Bronchial epithelial cell (primary cell): ENCODE measurements around the gene F8. TPM values are rescaled to one million over a fixed set of nuclear protein-coding genes. Genes with fewer than 3 reads are reported as not detected.
"Not testable (repeated sequence)": the region's sequence is repeated elsewhere in the genome, so short reads cannot be mapped to it uniquely, and the experiment has no call there.

Source experiments
- DNase-seq: peaks from one replicate; pipeline ENCODE4 v3.0.0-alpha.2; 2010; ENCODE audit warnings: low read depth
- FAIRE-seq: peaks from 2 replicates; lab custom pipeline; 2011; peaks lifted over from hg19 to GRCh38; lab: Jason Lieb, UNC
- H3K27me3 ChIP-seq: 2 replicates; pipeline ENCODE4 v1.5.1; 2011; ENCODE audit warnings: low read length; ENCODE audit not compliant: control insufficient read depth, insufficient read depth
- H3K36me3 ChIP-seq: 2 replicates; pipeline ENCODE4 v1.5.1; 2011; ENCODE audit warnings: low read length; ENCODE audit not compliant: control insufficient read depth, insufficient read depth
- H3K4me3 ChIP-seq: 2 replicates; pipeline ENCODE4 v1.5.1; 2011; ENCODE audit warnings: mild to moderate bottlenecking, low read depth, low read length, control low read depth
- CTCF ChIP-seq: IDR thresholded peaks from 2 replicates; pipeline ENCODE4 v1.5.1; 2011; ENCODE audit warnings: mild to moderate bottlenecking, moderate library complexity, low read length, control low read depth, inconsistent platforms; ENCODE audit not compliant: insufficient read depth, severe bottlenecking
- total RNA-seq: library from RNA; depleted of rRNA; stranded (reverse); fragments of >200 nt; gene quantifications from 2 replicates; pipeline ENCODE4 v1.2.1, GENCODE V29; 2014

F8 gene
- total RNA-seq, 1 donor from 2014 or later, result 0.26 TPM

DNA sequence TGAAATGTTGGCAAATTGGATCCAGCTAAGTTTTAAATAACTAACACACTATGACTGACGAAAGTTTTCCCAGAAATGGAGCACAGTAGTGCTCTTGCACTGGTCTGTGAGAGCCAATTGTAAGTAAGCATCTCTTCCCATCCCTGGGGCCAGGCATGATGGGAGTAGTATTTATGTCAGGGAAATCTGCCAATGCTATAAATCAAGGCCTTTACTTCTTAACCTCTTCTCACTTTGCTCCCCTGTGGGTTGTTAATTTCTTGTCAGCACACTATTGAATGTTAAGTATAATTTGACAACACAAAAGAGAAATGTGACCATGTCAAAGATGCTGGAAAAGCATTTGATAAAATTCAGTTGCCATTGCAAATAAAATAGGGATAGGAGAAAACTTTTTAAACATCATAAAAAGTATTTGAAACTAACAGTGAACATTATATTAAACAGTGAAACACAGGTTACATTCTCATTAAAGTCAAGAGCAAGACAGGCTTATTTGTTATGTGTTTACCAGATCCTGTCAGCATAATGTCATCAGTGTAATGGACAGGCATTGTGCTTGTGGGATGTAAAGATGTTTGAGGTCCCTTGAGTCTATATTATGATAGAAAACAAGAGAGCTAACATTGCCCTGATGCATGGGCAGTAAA is 131.4 kb downstream of the F8 start:
- no peak for TF ChIP-seq CTCF
- no peak overlapping the region for H3K4me3 ChIP-seq
- no peak for FAIRE-seq

GRCh38 chrX:154886789-154887221 is 135.7 kb downstream of the F8 start:
- FAIRE-seq, H3K36me3 ChIP-seq, H3K4me3 ChIP-seq, H3K27me3 ChIP-seq, DNase-seq: not testable (repeated sequence)

More for the DNA sequence above, 131.4 kb downstream of the F8 start:
- no peaks in the 10 kb centered on the region for H3K27me3 ChIP-seq
- DNase-seq, result no peak
- H3K36me3 ChIP-seq, result no peaks in the 10 kb centered on the region

- not testable (repeated sequence) for FAIRE-seq, H3K4me3 ChIP-seq, DNase-seq, H3K36me3 ChIP-seq, H3K27me3 ChIP-seq
Observed at GRCh38 chrX:154886069-154886788, 136.3 kb downstream of the F8 start, which contains the start of gene F8A1. TSS of gene F8A1 (plus strand) at chrX:154886355. CDS start at chrX:154886375, 20 bp downstream.

DNA sequence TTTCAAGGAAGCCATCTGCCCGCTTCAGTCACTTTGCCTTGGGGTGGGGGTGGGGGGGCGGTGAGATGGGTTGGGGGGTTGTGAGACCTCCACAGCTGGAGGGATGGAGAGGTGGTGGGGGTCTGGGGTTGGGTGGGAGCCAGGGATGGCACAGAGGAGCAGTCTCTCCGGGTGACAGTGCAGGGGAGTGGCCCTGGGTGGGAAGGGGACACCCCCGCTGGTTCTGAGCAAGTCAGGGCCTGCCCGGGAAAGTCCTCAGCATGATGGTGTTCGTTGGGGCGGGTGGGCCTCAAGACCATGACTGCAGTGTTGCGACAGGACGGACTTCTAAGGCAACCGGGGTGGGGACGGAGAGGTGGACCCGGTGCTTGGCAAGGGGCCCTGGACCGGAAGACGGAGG is 137.0 kb downstream of the F8 start:
- not testable (repeated sequence) for H3K4me3 ChIP-seq, H3K27me3 ChIP-seq, DNase-seq, FAIRE-seq, H3K36me3 ChIP-seq

DNA sequence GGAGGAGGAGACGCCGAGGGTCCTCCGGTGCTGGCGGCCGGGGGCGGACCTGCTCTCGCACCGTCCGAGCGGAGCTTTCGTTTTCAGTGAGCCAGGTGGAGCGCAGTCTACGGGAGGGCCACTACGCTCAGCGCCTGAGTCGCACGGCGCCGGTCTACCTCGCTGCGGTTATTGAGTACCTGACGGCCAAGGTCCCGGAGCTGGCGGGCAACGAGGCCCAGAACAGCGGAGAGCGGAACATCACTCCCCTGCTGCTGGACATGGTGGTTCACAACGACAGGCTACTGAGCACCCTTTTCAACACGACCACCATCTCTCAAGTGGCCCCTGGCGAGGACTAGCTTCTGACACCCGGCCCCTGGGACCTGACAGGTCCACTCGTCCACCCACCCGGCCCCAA is 137.5 kb downstream of the F8 start:
- H3K4me3 ChIP-seq, FAIRE-seq, H3K27me3 ChIP-seq, DNase-seq, H3K36me3 ChIP-seq: not testable (repeated sequence)

- H3K4me3 ChIP-seq, FAIRE-seq, H3K27me3 ChIP-seq, H3K36me3 ChIP-seq, DNase-seq: not testable (repeated sequence)
Observed at GRCh38 chrX:154884069-154884468, 138.5 kb downstream of the F8 start.

GRCh38 chrX:154873329-154873728 is 149.2 kb downstream of the F8 start:
- Histone ChIP-seq H3K4me3 (no peak overlapping the region), H3K27me3 (no peaks in the 10 kb centered on the region), H3K36me3 (no peaks in the 10 kb centered on the region)
- no peak for DNase-seq
- FAIRE-seq, result no peak
- no peak for TF ChIP-seq CTCF

DNA sequence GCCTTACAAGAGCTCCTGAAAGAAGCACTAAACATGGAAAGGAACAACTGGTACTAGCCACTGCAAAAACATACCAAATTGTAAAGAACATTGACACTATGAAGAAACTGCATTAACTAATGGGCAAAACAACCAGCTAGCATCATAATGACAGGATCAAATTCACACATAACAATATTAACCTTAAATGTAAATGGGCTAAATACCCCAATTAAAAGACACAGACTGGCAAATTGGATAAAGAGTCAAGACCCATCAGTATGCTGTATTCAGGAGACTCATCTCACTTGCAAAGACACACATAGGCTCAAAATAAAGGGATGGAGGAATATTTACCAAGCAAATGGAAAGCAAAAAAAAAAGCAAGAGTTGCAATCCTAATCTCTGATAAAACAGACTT is 154.0 kb downstream of the F8 start:
- DNase-seq, H3K36me3 ChIP-seq, H3K27me3 ChIP-seq, FAIRE-seq, H3K4me3 ChIP-seq: not testable (repeated sequence)
